HG03097 (cell line): ENCODE data around the gene MMP11.

Source experiments
- ATAC-seq: cut with Tn5 transposase; IDR thresholded peaks from one replicate; pipeline ENCODE4 v1.9.1; 2021; ENCODE audit not compliant: unreplicated experiment, low FRiP score

MMP11 gene

DNA sequence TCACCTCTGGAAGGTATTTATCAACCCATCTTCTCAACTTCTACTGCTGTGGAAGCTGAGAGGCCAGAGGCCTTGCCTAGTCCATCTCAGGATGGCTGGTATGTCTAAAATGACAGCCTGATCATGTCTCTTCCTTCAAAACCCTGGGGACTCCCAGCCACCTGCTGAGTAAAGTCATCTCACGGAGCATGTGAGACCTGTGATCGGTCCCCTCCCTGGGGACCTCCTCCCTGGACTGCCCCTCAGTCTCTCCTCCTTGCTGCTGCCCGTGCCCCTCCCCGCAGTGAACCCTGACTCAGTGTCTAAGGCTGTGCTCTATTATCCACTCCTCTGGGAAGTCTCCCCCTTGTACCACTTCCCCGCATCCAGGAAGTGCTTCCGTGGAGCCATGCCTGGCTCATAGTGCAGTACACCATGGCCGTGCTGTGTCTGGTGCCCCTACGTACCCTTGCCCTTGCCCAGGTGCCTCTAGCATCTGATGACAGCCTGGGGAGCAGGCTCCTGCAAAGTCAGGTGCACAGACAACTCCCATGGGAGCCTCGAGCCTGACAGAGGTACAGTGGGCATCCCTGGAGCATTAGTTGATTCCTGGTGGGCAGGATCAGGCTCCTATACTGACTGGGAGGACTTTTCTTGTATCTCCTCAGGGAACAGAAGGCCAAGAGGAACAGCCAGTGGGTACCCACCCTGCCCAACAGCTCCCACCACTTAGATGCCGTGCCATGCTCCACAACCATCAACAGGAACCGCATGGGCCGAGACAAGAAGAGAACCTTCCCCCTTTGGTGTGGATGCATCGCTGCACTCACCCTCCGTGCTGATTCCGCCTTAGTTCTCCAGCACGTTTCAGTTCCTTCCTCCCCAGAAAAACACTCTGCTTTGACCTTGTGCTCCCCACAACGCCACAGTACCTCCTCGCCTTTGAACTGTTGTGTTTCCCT, 27.9 kb downstream of the MMP11 start:
- peak; percentile 45 for ATAC-seq

- no peak for ATAC-seq
Observed at GRCh38 chr22:23801238-23801821, 28.7 kb downstream of the MMP11 start.

DNA sequence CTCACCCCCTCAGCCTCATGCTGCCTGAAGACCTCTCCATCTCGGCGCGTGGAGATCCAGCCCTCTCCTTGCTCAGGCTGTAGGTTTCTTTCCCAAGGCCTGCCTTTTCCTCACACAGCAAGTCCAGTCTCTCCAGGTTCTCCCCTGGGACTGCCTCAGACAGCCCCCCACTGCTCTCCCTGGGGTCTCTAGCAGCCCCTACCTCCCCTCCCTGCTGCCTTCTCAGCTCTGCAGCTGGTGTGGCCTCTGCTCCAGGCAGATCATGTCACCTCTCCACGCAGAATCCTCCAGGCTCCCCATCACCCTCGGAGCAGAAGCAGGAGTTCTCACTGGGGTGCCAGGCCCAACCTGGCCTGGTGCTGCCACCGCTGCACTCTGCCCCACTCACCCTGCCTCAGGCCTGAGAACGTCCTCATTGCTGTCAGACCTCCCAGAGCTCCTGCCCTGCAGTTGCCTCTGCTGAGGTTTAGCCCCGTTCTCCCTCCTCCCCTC, 29.3 kb downstream of the MMP11 start:
- no peak for ATAC-seq

GRCh38 chr22:23803001-23803819, 30.6 kb downstream of the MMP11 start:
- ATAC-seq, result no peak

DNA sequence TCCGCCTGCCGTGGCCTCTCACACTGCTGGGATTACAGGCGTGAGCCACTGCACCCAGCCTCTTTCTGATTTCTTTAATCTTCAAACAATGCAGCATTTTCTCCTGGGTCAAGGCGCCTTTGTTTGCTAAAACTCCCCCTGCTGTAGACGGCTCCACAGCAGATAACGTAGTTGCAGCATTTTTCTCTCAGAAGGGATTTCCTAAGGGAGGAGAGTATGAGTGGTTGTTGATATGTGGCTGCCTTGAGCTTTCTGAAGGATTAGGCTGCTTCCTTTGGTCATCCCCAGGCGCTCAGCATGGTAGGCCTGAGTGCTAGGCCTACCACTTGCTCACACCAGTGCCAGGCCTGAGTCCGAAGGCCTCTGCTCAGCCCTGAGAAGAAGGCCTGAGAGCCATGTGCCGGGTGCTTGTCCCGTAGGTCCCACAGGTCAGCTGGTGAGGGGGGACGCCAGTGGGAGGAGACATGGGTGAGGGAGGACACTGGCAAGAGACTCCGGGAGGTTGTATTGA, 32.2 kb downstream of the MMP11 start:
- ATAC-seq, result no peak

DNA sequence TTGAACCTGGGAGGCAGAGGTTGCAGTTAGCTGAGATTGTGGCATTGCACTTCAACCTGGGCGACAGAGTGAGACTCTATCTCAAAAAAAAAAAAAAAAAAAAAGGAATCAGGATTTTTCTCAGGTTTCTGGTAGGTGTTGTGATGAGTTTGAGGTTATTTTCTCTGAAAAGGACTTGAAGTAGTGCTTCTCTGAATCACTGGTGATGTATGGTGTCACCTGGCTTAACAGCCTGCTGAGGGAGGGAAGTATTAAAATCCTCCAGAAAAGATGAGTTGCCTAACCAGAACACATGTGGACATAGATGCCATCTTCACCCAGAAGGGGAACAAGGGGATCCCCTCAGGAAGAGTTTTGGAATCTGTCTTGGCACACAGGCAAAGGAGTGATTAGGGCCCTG, 34.2 kb downstream of the MMP11 start:
- ATAC-seq, result no peak

DNA sequence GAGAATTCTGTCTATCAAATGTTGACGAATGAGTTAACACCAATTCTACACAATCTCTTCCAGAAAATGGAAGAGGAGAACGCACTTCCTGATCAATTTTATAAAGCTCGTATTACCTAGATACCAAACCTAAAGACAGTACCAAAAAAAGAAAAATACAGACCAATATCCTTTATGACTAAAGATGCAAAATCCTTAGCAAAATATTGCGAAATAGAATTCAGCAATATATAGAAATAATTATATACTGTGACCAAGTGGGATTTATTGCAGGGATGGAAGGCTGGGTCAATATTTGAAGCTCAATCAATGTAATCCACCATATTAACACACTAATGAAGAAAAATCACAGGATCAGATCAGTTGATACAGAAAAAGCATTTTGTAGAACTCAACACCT, 39.7 kb downstream of the MMP11 start:
- ATAC-seq, result no peak

GRCh38 chr22:23815541-23816155, 43.0 kb downstream of the MMP11 start:
- ATAC-seq, result no peak

- no peak for ATAC-seq
Observed at GRCh38 chr22:23816156-23816976, 43.7 kb downstream of the MMP11 start.

DNA sequence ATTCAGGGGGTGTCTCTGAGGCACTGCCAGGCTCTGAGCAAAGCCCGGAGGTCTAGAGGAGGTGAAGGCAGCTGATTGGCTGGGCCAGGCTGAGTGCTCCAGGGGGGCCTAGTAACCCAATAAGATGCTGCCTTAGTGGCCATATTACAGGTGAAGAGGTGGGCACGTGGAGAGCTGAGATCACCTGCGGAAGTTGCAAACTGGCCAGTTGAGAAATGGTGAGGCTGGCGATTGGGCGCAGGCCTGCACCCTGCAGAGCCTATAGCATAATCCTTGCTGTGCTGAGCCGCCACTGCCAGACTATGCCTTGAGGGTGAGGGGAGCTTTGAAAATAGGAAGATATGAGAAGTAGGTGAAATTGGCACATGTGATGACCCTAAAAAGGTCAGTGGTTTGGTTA, 44.5 kb downstream of the MMP11 start:
- ATAC-seq, result no peak

- no peak for ATAC-seq
Observed at GRCh38 chr22:23818541-23818940, 45.9 kb downstream of the MMP11 start.

DNA sequence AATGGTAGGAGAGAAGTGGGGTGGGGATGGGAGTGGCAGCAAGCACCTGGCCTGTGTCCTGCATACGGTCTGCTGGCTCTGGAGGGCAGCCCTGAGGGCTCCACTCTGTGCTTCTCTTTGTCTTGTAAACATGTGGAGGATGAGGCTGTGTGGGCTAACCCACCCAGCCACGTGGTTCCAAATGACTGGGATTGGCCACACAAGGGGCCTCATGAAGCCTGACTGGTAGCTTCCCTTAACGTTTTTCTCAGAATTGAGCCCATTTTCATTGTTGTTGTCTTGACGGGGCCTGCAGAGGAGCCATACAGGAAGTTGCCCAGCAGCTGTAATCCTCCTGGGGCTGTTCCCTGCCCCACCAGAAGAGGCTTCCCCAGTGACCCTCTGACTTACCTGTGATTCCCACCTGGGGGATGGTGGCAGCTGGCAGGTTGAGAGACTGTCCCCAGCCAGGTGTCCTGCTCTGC, 48.1 kb downstream of the MMP11 start:
- no peak for ATAC-seq

- ATAC-seq, result no peak
Observed at GRCh38 chr22:23822101-23822671, 49.5 kb downstream of the MMP11 start.

DNA sequence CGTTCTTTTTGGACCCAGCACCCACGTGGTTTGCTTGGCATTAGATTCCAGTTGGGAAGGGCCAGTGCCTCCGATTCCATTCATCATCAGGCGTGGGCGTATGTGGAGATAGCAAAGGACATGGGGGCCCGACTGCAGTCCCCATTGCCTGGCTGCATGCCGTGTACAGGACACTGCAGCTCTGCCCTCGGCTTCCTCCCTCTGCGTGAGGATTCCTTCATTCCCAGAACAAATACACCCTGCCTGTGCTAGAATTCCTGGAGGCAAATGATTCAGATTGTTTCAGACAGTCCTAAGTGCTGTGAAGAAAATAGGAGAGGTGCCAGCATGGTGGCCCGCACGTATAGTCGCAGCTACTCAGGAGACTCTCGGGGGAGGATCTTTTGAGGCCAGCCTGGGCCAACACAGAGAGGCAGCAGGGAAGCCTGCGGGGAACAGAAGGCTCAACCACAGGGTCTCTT, 50.7 kb downstream of the MMP11 start:
- no peak for ATAC-seq

DNA sequence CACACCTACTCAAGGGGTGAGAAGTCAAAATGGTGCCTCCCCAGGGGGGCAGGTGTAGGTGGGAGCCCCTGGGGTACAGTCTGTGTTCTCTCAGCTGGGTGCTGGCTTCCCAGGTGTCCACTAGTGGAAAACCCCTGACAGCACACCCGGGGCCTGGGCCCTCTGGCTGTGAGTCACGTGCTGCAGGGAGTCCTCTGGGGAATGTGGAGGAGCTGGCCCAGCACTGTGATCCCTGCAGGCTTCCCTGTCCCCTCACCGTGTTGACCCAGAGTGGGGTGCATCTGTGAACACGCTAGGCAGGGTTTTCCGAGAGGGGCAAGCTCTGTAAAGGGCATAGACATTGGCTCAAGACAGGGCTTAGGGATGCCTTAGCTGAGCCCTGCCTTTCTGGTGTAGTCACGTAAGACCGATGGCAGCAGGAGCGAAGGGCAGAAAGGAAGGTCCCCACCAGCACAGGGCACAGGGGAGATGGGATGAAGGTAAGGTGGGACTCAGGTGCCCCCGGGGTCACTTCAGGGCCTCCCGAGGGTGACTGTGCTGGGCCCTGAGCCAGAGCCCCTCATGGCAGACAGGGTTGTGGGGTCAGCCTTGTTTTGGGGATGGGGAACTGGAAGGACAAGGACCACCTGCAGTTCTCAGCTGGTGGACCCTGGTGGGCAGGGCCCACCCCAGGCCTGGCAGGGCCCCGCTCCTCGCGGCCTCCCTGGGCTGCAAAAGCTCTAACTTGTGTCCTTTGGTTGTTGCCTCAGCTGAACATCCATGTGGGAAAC, 52.0 kb downstream of the MMP11 start:
- no peak for ATAC-seq

DNA sequence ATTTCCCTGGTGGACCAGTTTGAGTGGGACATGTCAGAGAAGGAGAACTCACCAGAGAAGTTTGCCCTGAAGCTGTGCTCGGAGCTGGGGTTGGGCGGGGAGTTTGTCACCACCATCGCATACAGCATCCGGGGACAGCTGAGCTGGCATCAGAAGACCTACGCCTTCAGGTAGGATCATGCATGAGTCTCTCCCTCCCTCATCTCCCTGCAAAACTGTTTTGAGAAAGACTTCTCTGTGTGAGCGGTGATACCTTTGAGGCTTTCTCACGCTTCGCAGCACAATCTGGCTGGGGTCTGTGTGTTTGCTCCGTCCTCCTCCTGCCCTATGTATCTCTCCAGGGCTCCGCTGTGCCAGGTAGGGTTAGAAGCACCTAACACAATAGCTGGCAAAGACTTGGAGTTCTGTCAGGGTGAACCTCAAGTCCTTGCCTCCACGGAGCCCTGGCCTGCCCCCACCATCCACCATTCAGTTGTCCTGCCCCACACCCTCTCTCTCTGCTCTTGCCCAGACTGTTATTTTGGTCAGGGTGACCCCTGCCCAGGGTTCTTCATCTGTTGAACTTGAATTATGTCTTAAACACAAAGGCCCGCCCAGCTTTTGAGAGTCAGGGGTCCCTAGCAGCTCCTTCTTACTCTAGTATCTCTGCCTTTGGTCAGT, 52.7 kb downstream of the MMP11 start:
- no peak for ATAC-seq

- no peak for ATAC-seq
Observed at GRCh38 chr22:23826510-23827350, 54.1 kb downstream of the MMP11 start.
